NCI-H2171 (cell line): ENCODE measurements around the gene FOXG1.

Experiments used
- DNase-seq: peaks from one replicate; lab custom pipeline; 2025; lab: John Stamatoyannopoulos, UW

The FOXG1 gene

DNA sequence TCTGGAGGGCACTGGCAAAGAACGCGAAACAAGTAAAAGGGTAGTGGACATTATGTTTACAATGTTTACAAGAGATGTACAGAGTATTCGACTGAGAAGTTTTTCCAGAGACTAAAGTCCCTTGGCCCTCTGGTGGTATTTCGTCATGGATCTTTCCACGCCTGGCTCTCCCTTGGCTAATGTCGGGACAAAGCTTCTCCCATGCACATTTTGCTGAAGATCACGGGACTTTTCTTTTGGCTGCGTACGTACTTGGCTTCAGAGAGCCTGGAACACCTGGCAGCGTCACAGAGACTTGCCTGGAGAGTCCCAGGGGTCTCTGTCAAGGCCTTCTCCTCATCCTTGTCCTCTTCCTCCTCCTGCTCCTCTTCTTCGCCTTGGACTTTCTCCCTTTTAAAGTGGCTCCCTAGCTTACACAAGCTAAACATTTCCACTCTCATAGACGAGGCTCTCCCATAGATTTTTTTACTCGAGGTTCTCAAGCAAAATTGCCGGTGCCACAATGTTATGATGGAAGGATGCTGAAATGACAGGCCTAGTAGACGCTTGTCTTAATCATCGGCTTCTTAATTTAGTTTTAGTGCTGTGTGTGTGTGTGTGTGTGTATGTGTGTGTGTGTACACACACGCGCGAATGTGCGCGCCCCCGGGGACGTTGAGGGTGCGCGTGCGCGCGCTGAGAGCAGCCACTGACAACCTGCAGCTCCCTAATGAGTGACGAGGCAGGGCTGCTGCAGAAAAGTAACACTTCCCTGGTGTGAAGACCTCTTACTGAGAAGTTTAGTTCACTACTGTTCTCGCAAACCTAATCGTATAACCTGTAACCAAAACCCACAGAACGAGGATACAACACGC lies 4.9 kb upstream of the FOXG1 start:
- DNase-seq: no peak

- DNase-seq: no peak
These were observed 4.2 kb upstream of the FOXG1 start for GRCh38 chr14:28762303-28762954.

- DNase-seq: no peak
These were observed 3.6 kb upstream of the FOXG1 start for GRCh38 chr14:28762955-28763326.

- DNase-seq: no peak
These were observed 2.8 kb upstream of the FOXG1 start for GRCh38 chr14:28763751-28764256.

GRCh38 chr14:28764257-28765160 lies 2.1 kb upstream of the FOXG1 start:
- peak; percentile 73 for DNase-seq

DNA sequence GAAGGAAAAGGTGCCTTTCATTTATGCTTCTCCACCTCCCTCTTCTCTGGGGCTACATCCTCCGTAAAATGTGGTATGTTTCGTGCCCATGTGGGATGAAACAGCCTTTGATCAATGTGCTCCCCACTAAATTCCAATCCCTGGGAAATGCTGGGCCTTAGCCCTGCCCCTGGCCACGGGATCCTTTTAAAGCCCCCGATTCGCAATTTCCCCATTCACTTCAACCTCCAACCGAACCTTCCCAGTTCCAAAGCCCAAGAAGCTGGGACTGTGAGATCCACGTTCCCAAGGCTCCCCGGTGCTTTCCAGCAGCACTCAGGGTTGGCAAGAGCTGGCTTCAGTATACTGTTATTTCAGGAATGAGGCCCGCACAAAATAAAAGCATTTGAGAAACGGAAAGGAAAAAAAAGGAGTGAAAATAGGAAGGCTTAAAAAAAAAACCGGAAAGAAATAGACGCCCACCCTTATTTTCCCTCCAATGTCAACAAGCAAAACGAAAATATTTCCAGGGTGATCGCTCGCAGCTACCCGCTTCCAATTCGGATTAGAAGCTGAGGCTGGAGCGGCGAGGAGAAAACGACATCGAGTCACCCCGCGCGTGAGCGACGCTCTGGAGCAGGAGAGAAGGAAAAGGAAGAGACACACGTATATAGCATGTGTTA lies 1.3 kb upstream of the FOXG1 start:
- no peak for DNase-seq

- no peak for DNase-seq
These were observed 637 bp upstream of the FOXG1 start for GRCh38 chr14:28765831-28766468.

DNA sequence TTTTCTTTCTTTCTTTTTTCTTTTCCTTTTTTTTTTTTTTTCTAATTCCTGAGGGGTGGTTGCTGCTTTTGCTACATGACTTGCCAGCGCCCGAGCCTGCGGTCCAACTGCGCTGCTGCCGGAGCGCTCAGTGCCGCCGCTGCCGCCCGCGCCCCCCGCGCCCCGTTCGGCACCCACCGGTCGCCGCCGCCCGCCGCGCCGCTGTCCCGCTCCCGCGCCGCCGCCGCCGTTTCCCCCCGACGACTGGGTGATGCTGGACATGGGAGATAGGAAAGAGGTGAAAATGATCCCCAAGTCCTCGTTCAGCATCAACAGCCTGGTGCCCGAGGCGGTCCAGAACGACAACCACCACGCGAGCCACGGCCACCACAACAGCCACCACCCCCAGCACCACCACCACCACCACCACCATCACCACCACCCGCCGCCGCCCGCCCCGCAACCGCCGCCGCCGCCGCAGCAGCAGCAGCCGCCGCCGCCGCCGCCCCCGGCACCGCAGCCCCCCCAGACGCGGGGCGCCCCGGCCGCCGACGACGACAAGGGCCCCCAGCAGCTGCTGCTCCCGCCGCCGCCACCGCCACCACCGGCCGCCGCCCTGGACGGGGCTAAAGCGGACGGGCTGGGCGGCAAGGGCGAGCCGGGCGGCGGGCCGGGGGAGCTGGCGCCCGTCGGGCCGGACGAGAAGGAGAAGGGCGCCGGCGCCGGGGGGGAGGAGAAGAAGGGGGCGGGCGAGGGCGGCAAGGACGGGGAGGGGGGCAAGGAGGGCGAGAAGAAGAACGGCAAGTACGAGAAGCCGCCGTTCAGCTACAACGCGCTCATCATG lies 654 bp downstream of the FOXG1 start:
- no peak for DNase-seq

DNA sequence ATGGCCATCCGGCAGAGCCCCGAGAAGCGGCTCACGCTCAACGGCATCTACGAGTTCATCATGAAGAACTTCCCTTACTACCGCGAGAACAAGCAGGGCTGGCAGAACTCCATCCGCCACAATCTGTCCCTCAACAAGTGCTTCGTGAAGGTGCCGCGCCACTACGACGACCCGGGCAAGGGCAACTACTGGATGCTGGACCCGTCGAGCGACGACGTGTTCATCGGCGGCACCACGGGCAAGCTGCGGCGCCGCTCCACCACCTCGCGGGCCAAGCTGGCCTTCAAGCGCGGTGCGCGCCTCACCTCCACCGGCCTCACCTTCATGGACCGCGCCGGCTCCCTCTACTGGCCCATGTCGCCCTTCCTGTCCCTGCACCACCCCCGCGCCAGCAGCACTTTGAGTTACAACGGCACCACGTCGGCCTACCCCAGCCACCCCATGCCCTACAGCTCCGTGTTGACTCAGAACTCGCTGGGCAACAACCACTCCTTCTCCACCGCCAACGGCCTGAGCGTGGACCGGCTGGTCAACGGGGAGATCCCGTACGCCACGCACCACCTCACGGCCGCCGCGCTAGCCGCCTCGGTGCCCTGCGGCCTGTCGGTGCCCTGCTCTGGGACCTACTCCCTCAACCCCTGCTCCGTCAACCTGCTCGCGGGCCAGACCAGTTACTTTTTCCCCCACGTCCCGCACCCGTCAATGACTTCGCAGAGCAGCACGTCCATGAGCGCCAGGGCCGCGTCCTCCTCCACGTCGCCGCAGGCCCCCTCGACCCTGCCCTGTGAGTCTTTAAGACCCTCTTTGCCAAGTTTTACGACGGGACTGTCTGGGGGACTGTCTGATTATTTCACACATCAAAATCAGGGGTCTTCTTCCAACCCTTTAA lies 1.5 kb downstream of the FOXG1 start:
- no peak for DNase-seq

DNA sequence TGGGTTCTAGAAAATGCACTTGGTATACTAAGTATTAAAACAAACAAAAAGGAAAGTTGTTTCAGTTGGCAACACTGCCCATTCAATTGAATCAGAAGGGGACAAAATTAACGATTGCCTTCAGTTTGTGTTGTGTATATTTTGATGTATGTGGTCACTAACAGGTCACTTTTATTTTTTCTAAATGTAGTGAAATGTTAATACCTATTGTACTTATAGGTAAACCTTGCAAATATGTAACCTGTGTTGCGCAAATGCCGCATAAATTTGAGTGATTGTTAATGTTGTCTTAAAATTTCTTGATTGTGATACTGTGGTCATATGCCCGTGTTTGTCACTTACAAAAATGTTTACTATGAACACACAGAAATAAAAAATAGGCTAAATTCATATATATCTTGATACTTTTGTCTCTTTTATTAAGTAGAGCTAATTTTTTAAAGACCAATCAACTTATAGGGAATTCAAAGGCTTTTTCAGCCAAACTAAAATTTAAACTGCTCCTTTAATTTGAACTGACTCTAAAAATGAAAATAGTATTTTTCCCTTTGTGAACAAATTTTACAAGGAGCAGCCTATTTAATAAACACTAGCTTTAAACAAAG lies 2.8 kb downstream of the FOXG1 start:
- no peak for DNase-seq

DNA sequence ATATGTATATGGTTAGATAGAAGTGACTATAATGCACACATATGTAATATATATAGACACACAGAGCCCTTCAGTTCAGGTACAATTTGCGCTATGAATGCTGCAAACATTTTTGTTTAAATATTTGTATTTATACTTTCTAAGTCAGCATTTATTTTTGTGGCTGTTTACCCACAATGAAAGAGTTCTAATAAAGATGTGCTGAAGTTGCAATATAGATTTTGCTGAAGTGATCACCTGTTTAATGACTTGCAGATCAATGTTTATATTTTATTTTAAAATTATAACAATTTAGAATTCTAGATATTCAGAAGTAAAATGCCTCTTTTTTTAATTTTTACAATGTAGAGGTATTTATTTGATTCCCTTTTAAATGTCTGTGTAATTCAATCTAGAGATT lies 3.5 kb downstream of the FOXG1 start:
- DNase-seq: no peak

GRCh38 chr14:28770630-28771029 lies 4.0 kb downstream of the FOXG1 start:
- DNase-seq: peak; percentile 45

DNA sequence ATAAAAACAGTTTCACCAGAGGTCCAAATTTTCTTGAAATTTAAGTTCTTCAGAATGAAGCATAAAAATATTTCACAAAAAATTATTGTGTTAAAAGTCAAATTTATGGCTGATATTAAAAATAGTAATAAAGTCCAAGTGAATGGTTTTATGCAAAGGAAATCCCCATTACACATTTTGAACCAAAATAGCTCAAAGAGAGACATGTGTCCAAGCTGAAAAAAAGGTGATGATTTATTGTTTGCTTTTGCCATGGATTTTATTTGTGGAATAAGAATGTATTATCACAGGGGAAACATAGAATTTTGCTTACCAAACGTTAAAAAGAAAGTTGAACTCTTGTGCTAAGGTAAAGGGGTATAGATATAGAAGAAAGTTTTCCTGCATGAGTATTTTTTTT lies 4.6 kb downstream of the FOXG1 start:
- no peak for DNase-seq

DNA sequence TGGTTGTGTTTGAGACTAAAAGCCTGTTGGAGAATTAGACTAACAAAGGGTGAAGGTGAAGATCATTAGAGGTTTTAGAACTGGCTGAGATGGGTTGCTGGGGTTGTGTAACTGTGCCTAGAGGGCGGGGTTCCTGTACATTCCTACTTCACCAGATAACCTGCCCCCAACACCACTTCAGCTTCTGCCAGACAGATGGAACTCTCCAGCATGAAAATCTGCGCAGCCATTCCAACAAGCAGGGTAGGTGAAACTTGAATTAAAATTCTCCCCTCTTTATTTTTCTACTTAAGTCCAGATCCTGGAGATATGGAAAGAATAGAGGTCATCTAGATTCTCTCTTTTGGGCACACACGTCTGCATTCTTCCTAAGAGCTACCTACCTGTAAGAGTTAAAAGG lies 6.0 kb downstream of the FOXG1 start:
- DNase-seq: peak; percentile 71

DNA sequence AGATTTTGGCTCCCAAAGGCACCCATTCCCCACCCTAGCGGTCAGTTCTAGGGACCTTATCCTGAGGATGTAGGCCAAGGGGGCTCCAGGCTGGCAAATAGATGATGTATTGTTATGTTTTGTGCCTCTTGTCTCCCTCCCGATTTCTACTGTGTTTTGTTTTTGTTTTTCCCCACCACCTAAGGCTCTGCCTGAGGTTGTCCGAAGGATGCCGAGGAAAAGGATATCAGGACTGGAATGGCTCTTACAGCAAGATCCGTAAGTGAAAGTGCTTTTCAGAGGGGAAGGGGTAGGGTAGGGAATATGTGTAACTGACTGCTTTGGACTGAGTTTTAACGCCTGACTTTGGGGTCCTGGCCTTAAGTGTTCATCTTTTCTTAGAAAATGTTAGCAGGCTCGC lies 6.6 kb downstream of the FOXG1 start:
- no peak for DNase-seq

DNA sequence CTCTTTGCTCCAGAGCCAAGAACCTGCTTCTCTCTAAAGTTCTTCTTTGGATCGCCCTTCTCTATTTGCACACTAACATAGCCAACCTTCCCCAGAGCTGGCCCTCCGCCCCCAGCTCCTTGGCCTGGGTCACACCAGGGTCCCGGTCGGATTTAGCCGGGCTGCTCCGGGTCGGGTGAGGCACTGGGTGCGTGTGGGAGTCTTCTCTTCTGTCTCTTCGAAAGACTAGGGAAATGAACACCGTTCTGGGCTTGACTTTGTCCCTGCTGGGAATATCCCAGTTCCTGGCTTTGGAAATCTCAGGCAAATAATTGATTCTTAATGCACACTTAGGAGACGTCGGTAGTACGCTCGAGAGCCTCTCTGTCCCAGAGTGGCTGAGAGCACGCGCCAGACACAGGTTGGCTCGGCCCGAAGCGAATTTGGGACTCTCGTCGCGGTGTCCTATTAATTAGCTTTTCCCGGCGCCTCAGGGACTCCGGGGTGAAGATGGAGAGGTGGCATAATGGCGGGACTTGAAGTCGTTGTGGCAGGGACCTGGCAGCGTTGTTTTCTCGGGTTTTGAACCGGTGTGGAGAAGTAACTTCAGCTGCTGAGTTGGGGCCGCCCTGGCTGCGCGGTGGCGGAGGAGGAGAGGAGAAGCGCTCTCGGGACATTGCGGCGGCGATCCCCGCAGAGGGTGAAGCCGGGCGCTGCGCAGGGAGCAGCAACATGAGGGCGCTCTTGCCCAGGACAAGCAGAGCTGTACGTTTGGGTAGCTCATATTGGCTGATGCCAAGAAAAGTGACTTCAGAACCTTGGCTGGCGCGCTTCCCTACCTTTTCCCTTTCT lies 7.5 kb downstream of the FOXG1 start:
- peak; percentile 68 for DNase-seq

DNA sequence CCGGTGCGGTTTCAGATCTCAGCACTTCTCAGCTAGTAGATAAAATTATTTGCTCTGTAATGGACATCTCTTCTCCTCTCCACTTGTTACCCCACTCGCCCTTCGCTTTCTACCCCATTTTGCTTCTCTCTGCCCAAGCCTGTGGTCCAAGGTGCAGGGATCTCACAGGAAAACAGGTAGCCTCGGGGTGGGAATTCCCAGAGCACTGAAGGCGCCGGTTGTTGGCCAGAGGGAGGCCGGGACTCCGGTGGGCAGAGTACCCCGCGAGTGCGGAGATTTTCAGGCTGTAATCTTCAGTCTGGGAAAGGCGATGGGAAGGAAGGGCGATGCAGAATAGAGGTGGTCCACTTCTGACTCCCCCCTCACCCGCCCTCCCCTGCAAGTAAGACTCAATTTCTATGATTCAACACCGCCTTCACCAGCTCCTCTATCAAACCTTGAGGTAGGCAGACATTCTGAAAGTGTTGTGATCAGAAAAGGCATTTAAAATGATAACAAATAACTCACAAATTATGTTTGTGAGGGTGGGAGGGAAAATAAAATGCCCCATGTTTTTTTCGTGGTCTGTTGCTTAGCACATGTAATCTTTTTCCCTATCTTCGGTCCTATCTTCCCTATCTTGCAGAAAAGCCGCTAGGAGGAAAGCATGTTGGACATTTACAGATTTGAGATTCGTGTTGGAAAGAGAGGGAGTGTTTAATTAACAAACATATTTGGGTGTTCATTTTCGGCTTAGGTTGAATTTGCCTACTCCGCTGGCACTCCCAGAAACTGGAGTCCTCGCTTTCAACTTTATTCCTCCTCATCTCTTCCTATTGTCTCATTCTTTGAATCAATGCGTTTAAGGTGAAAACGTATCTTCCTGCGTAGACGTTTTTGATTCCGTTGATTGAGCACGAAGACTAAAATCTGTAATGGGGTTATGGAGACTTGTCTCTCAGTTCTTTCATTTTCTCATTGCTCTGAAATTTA lies 8.5 kb downstream of the FOXG1 start:
- no peak for DNase-seq
